ENCODE data around the gene TMPRSS13. TPM values are rescaled to one million over a fixed set of nuclear protein-coding genes. Genes with fewer than 3 reads are reported as not detected.
A peak's percentile ranks its signal among the peaks of the same experiment; 100 is the strongest.

TMPRSS13 gene
- total RNA-seq, 1 donor from 2014 or later, result not detected

- DNase-seq (ENCODE audit: low spot score in 2 of 2), result no peak
These were observed 29.0 kb downstream of the TMPRSS13 start for GRCh38 chr11:117900121-117900648.

GRCh38 chr11:117898059-117898458 lies 31.1 kb downstream of the TMPRSS13 start:
- Histone ChIP-seq H3K27me3 (no peaks in the 10 kb centered on the region), H3K4me3 (no peak overlapping the region), H3K27ac (no peak overlapping the region), H3K36me3 (no peaks in the 10 kb centered on the region), H3K4me1 (no peaks in the 10 kb centered on the region), H3K9me3 (no peaks in the 10 kb centered on the region)
- no peak for DNase-seq (ENCODE audit: low spot score in 2 of 2)
- intact Hi-C loops (cut with DNase I), result no loop called here
- TF ChIP-seq CTCF (IDR thresholded peaks at IDR 0.05), result no peak

More at GRCh38 chr11:117900121-117900648, 29.0 kb downstream of the TMPRSS13 start:
- Histone ChIP-seq H3K4me3 (no peak overlapping the region), H3K27ac (no peak overlapping the region), H3K9me3 (no peaks in the 10 kb centered on the region), H3K36me3 (no peaks in the 10 kb centered on the region), H3K27me3 (no peaks in the 10 kb centered on the region), H3K4me1 (no peaks in the 10 kb centered on the region)
- intact Hi-C loops (cut with DNase I), result no loop called here
- no peak for TF ChIP-seq CTCF (IDR thresholded peaks at IDR 0.05)

GRCh38 chr11:117892651-117893050 lies 36.6 kb downstream of the TMPRSS13 start:
- no peaks in the 10 kb centered on the region for H3K4me1 ChIP-seq
- no peaks in the 10 kb centered on the region for H3K27me3 ChIP-seq
- H3K36me3 ChIP-seq, result no peaks in the 10 kb centered on the region
- no peaks in the 10 kb centered on the region for H3K9me3 ChIP-seq
- H3K4me3 ChIP-seq, result no peak overlapping the region
- DNase-seq (ENCODE audit: low spot score in 2 of 2), result no peak
- TF ChIP-seq CTCF (IDR thresholded peaks at IDR 0.05), result no peak
- no peak overlapping the region for H3K27ac ChIP-seq
- intact Hi-C loops (cut with DNase I), result no loop called here

GRCh38 chr11:117891362-117891761 lies 37.8 kb downstream of the TMPRSS13 start:
- Histone ChIP-seq H3K9me3 (no peaks in the 10 kb centered on the region), H3K27me3 (no peaks in the 10 kb centered on the region), H3K4me1 (no peaks in the 10 kb centered on the region), H3K4me3 (no peak overlapping the region), H3K27ac (no peak overlapping the region), H3K36me3 (no peaks in the 10 kb centered on the region)
- no peak for TF ChIP-seq CTCF (IDR thresholded peaks at IDR 0.05)
- DNase-seq (ENCODE audit: low spot score in 2 of 2), result peak in 1 of 2 donors; percentile 2
- intact Hi-C loops (cut with DNase I), result no loop called here

- TF ChIP-seq CTCF (IDR thresholded peaks at IDR 0.05), result no peak
These were observed 41.0 kb downstream of the TMPRSS13 start for GRCh38 chr11:117888139-117888566.

More at GRCh38 chr11:117888139-117888566, 41.0 kb downstream of the TMPRSS13 start:
- no peaks in the 10 kb centered on the region for H3K27me3 ChIP-seq
- DNase-seq (ENCODE audit: low spot score in 2 of 2), result no peak
- no peak overlapping the region for H3K27ac ChIP-seq
- no peak overlapping the region for H3K4me3 ChIP-seq
- H3K9me3 ChIP-seq, result no peaks in the 10 kb centered on the region
- intact Hi-C loops (cut with DNase I), result no loop called here
- H3K4me1 ChIP-seq, result no peaks in the 10 kb centered on the region
- H3K36me3 ChIP-seq, result no peaks in the 10 kb centered on the region
